ENCODE results near the gene HOXB3.

HOXB3 gene

DNA sequence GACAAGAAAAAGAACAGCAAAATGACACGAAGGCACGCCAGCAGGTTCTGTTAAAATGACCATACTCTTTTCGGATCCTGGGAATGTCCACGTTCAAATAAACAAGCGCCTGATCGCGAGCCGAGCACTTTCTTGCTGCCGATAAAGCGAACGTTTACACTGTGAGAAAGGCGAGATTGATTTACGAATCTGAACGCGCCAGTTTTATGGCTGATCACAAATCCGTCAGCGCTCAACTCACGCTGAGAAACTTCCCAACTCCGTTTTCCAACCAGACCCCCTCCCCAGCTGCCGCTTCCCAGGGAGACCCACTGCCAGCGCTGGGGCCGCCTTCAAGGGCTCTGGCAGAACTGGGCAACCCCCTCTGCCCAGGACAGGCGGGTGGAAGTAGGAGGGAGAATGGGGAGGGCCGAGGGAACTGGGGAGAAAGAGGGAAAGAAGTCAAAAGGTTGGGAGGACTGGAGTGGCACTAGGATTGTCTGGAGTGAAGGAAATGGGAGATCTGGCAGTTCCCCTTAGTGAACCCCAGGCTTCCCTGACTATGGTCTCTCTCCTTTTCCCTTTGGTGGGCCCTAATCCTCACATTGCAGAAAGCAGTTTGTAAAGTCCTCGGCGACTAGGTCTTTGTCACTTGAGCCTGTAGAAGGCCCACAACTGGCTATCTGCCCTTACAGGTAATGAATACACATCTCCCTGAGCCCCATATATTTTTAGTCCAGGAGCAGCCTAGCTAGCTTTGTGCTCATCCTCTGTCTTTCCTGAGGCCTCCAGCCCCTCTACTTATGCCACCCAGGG is 18.8 kb downstream of the HOXB3 start:
- in situ Hi-C loops (cut with MboI; ENCODE audit: low sequenced_read_pairs), result no loop called here

- in situ Hi-C loops (cut with MboI; ENCODE audit: low sequenced_read_pairs), result no loop called here
These were observed 19.6 kb downstream of the HOXB3 start for GRCh38 chr17:48570325-48571023.

DNA sequence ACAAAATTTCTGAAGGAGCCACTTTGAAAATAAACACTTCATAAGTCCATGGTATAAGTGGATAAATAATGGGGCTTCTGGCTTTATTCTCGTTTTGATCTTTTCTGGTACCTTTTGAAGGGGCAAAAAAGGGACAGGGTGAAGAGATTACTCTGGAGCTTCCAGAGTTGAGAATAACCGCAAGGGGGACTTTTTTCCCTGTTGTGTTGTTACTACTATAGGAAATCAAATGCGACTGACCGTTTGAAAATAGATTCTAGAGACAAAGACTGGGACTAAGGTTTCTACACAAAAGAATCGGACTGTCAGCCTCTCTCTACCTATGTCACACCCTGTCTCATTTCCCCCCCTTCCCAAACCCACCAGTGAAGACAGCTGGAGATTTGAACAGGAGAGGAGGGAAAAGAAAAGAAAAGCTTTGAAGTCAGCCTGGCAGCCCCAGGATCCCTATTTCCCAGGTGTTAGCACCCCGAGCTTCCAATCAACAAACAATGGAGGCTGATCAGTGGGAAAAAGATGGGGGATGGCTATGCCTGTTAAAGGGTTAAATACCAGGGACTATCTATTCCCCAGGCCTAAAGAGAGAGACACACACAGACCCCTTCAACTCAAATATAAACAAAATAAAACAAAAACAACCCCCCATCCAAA is 20.2 kb downstream of the HOXB3 start:
- in situ Hi-C loops (cut with MboI; ENCODE audit: low sequenced_read_pairs), result no loop called here

- in situ Hi-C loops (cut with MboI; ENCODE audit: low sequenced_read_pairs), result no loop called here
These were observed 20.8 kb downstream of the HOXB3 start for GRCh38 chr17:48569240-48569582.

DNA sequence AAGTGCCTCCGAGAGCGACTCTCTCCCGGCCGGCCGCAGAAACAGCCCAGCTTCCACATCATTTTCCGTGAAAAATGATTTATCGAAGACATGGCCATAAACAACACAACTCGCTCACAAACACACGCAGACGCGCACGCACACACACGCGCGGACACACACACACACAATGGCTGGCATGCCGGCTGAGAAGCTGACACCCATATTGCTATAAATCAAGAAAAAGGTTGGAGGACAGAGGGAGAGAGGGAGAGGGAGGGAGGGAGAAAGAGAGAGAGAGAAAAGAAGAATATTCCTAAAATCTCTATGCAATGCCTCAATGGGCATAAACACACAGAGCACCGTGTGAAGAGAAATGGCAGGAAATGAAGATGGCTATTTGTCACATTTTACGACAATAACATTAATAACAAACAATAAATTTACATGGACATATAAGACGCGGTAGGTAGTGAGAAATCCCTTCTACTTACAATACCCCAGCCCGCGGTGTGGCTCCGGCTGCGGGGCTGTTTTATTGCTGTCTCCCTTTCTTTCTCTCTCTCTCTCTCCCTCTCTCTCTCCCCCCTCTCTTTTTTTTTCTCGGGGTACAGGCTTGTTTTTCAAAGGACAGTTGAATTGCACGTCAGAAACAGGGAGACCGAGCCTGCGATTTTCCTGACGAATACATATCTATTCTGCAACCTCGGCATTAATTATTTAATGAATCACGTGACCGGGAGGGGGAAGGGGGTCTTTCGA is 21.4 kb downstream of the HOXB3 start:
- in situ Hi-C loops (cut with MboI; ENCODE audit: low sequenced_read_pairs), result no loop called here

DNA sequence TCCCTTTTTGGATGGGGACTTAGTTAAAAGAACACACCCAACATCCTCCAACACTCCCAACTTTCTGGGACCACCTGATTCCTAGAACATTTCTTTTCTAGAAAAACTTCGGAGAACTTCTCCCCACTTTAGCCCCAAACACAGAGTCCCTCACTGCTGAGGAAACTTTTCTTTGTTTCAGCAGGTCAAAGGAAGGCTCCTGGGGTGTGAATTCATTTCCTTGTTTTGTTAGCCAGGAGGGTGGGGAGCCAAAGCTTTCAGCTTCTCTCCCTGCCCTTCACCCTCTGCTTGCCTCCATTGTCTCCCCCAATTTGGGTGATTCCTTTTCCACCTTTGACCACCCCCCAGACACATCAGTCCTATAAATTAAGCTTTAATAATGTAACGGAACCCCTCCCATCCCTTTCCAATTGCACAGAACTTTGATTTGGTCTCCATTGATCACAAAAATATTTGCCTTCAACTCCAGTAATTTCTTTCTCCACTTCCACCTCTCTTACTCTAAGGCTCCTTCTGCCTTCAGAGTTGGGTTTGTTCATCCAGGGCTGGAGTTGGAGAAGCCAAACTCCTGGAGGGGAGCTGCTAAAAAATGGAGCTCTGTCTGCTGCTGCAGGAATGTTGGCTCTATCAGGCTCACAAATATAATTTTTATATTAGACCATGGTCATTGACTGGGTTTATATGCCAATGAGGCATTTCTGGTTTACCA is 22.2 kb downstream of the HOXB3 start:
- in situ Hi-C loops (cut with MboI; ENCODE audit: low sequenced_read_pairs), result no loop called here

DNA sequence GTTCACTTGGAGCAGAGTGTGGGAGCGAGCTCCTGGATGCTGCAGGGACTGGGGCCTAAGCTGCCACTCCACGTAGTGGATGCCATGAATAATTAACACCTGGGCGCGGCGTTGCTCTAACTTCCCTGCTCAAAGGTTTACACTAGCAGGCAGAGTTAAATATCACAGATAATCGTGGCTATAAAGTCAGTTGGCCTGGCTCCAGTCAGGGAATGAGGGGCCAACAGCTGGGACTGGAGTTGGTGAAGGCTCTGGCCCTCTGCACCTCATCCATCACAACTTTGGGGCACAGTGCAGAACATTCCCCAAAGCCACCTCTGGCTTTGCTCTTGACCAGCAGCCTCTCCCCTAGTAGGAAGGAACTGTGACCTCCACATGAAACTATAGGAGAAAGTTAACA is 22.8 kb downstream of the HOXB3 start:
- in situ Hi-C loops (cut with MboI; ENCODE audit: low sequenced_read_pairs), result no loop called here

- in situ Hi-C loops (cut with MboI; ENCODE audit: low sequenced_read_pairs), result no loop called here
These were observed 23.3 kb downstream of the HOXB3 start for GRCh38 chr17:48566717-48567116.

DNA sequence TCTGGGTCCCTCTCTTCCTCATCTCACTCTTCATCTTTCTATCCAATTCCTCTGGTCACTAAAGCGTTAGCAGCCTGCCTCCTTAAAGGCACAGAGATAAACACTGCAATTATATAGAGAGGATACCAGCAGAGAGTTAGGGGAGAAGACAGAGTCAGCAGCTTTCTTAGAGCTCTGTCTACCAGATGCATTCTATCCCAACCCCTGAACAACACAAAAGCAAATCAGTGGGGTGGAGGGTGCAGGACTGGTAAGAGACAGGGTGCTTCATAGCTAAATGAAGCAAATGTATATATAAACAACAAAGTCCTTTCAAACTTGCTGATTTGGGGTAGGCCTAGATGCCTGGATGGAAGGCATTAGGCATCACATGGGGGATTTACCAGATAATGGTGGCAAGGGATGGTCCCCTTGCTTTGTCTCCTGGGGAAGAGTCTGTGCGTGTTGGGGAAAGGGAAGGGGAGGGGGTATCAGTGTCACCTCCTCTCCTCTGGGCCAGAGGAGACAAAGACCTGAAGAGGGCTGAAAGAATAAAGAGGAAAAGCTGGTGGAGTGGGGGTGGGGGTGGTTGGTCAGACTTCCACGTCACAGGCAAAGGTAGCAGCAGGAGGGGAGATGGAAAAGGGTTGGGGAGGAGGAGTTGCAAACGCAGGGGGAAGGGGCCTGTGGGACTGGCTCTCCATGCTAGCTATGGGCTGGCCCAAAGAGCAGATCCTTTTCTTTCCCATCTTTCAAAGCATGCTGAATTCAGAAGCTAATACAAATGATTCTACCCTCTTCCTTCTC is 23.9 kb downstream of the HOXB3 start:
- in situ Hi-C loops (cut with MboI; ENCODE audit: low sequenced_read_pairs), result no loop called here

DNA sequence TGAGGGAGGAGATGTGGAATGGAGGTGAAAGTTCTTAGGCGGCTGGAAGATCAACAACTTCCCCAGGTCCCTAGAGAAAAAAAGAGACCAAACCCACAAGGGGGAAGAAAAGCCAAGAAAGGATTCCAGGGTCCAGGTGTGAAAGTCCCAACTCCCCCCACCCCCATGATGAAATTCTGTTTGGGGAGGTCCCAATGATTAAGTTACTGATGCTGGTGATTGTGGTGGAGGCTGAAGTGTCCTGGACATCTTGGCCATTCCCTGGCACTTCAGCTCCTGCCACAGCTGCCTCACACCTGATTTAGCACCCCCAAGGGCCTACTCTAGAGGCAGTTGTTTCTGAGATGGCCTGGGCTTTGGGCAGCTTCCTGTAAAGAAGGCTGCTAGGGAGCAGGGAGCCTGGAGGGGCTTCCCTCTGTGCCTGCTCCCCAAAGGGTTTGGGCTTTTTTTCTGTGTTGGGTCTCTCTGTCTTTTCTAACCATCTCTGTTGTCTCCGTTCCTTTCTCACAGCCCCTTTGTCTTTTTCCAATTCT is 25.0 kb downstream of the HOXB3 start:
- in situ Hi-C loops (cut with MboI; ENCODE audit: low sequenced_read_pairs), result no loop called here

DNA sequence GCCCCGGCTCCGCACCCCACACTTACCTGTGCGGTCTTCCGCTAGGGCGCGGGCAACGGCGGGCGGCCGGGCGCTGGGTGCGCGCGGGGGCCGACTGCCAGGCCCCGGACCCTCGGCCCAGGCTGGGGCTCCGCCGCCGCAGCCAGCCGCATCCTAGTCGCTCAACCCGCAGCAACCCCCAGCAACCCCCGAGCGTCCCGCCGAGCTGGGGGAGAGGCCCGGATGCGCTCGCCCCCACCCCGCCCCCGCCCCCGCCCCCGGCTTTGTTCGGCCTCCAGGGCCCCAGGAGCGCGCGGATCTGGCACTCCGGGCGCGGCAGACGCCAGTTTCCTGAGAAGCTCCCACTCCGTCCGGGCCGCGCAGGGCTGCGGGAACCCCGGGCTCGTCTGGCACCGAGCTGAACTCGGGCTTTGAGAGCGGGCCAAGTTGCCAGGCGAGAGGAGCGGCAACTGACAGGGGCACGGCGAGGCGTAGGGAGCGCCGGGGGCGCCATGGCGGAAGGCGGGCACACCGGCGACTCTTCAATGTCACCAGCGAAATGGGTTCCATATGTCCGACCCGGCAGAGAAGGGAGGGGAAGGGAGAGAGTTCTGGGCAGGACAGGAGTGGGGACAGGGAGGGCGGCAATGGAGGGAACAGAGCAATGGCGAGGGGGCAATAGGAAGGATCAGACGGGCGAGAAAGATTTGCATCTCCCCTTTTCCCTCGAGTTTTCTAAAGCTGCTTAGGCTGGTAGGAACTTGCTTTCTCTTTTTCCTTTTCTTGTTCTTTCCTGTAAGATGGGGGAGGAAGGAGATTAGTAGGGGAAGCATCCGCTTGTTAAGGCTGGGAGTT is 25.6 kb downstream of the HOXB3 start:
- in situ Hi-C loops (cut with MboI; ENCODE audit: low sequenced_read_pairs), result no loop called here

- in situ Hi-C loops (cut with MboI; ENCODE audit: low sequenced_read_pairs), result no loop called here
These were observed 26.2 kb downstream of the HOXB3 start for GRCh38 chr17:48563867-48564187.

DNA sequence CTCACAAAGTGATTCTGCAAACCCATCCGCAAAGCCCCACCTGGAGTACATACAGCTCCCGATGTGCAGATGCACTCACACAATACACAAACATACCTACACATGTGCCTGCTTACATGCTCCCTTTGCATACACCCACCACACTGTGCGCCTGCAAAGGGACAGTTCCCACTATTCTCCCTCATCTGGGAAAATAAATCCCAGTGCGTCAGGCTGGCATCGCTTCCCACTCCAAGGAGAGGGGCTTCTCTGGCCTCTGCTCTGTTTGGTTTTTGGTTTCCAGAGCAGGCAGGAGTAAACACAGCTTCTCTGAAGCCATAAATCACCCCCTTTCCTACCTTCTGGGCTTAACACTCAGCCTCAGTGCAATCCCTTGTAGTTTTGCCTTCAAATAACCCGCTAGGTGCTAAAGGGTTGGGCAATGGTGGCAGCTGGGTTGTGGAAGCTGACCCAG is 26.6 kb downstream of the HOXB3 start:
- in situ Hi-C loops (cut with MboI; ENCODE audit: low sequenced_read_pairs), result no loop called here

DNA sequence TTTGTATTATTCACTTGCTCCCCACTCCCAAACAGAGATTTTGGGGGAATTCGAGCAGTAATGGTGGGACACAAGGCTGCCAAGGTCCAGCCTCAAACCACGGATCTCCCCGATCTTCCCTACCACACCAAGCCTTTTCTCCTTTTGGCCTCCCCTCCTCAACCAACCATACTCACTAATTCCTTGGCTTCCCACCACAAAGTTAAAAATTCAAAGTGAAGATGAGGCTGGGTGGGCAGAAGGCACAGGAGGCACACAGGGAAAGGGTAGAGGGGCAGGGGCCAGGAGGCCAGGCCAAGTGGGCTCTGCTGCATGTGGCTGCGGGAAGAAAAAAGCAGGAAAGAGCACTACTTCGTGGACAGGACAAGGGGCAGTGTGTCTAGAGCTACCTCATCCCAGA is 27.1 kb downstream of the HOXB3 start:
- in situ Hi-C loops (cut with MboI; ENCODE audit: low sequenced_read_pairs), result no loop called here

DNA sequence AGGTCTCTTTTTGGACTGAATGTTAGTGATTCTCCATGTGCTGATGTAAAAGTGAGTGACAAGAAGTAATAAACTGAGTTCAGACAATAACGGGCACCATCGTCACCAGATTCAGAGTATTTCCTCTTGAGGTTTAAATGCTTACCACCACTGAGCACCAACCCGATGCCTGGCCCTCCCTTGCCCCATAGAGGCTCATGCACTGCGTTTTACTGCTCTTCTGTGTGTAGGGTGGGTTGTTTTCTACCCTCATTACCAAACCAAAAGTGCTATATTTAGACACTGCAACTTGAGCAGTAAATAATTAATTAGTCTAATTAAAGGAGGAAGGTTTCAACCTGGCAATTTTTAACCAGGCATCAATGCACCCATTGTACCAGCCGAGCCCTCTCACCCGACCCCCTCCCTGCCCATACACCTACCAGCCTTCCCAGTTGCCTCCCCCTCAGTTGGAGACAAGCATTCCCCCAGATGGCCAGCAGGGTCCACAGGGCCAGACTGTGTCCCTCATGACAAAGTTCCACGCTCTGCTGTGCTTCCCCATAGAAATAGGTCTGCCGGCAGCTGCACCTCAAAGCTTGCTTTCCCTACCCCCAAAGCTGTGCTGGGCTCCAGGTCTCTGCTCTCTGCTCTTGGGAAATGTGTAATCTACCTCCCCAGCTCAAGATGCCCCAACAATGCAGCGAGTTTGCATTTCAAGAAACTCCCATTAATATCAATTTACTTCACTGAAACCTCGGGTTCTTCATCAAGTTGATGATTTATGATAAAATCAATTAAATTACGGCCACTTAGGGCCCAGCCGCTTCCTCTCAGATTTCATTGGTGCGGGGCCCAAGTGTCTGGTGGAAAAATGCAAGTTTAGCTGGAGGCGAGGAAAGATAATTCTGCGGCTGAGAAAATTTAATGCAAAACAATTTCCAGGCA is 27.9 kb downstream of the HOXB3 start:
- in situ Hi-C loops (cut with MboI; ENCODE audit: low sequenced_read_pairs), result no loop called here

DNA sequence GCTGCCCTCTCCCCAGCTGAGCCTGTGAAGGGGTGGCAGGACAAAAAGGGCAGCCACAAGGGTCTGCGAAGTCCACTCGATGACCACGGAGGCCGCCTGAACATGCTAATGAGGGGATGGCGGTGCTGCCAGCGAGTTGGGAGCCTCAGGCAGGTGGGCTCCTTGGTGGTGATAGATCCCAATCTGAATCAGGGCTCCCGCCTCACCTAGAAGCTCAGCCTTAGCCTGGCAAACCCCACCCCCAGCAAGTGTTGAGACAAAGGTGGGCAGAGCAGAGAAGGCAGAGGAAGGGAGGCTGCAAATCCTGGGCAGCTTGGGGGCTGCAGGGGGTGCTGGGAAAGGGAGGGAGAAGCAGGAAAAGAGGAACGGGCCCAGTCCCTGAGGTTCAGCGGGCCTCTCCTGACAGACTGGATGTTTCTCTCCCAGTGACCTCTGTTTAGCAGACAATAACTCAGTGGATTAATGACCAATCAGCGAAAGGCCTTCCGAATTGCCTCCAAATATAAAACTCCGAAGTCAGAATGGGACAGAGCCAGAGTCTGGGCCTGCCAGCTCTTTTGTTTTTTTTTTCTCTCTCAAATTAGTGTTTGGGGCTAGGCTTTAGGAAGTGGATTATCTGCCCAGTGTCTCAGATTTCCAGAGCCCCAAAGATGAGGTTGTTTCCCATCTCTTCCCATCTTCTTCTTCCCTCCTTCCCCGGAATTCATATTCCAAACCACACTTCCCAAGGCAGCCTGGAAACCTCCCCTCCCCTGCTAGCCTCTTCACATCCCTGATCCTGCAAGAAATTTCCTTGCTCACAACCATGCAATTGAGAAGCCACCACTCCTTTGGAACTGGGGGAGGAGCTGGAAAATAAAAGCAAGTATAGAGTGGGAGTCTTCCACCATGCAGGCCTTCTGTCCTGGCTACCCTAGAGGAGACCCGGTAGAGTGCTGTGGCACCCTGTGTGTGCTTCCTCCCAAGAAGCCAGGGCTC is 29.9 kb downstream of the HOXB3 start:
- in situ Hi-C loops (cut with MboI; ENCODE audit: low sequenced_read_pairs), result no loop called here

Data from HL-60/S4 (cell line).